ENCODE measurements around the gene NEMP2.
"Not testable (repeated sequence)": the region's sequence is repeated elsewhere in the genome, so short reads cannot be mapped to it uniquely, and the experiment has no call there.

NEMP2 gene

DNA sequence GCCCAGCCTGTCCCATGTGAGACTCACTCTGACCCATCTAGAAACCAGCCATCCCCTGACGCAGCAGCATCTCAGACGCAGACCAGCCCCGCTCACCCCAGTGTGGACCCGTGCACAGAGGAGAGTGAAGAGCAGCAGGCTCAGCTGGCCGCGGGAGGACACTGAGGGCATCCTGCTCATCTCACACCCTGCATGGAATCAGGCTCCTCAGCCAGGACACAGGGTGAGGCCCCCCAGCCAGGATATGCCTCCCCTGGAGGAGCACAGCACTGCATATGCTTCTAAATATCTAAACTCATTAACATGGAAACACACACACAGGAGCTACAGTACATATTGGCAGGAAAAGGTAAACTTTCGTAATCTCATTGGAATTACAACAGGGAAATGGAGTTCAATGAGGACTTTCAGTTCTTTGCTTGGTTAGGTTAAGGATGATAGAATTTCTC, 34.4 kb downstream of the NEMP2 start:
- no peak overlapping the region for H3K4me3 ChIP-seq (ENCODE audit: low read depth, low read length)
- no peaks in the 10 kb centered on the region for H3K27me3 ChIP-seq (ENCODE audit: control insufficient read depth, insufficient read depth, low read length)
- H3K9ac ChIP-seq, result no peak overlapping the region
- no peaks in the 10 kb centered on the region for H3K9me3 ChIP-seq (ENCODE audit: control insufficient read depth, low read length)
- TF ChIP-seq, protein P1, sequence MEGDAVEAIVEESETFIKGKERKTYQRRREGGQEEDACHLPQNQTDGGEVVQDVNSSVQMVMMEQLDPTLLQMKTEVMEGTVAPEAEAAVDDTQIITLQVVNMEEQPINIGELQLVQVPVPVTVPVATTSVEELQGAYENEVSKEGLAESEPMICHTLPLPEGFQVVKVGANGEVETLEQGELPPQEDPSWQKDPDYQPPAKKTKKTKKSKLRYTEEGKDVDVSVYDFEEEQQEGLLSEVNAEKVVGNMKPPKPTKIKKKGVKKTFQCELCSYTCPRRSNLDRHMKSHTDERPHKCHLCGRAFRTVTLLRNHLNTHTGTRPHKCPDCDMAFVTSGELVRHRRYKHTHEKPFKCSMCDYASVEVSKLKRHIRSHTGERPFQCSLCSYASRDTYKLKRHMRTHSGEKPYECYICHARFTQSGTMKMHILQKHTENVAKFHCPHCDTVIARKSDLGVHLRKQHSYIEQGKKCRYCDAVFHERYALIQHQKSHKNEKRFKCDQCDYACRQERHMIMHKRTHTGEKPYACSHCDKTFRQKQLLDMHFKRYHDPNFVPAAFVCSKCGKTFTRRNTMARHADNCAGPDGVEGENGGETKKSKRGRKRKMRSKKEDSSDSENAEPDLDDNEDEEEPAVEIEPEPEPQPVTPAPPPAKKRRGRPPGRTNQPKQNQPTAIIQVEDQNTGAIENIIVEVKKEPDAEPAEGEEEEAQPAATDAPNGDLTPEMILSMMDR (IDR thresholded peaks at IDR 0.05), result no peak
- H3K4me1 ChIP-seq, result no peaks in the 10 kb centered on the region
- H3K36me3 ChIP-seq (ENCODE audit: control insufficient read depth, insufficient read depth, low read length), result no peaks in the 10 kb centered on the region
- no peak overlapping the region for H3K4me2 ChIP-seq (ENCODE audit: low read length)
- H2AFZ ChIP-seq, result no peak overlapping the region
- no peak overlapping the region for H3K27ac ChIP-seq
- H3K79me2 ChIP-seq, result no peaks in the 10 kb centered on the region

DNA sequence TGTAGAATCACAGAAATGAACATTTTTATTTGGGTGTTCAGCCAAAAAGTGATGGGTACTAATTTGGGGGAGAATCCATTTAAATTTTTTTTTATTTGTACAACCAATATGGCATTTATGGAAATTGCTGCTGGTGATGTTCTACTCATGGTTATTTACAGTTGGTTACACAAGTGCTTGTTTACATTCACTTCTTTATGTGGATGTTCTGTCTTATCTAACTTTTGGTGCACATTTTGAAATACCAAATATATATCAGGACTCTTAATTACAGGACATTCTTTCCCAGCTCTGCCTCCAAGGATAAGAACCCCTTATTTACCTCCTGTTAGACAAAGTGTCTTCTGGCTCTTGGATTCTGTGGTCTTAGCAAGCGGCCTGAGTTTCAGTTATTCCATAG, 35.2 kb downstream of the NEMP2 start:
- H3K27me3 ChIP-seq (ENCODE audit: control insufficient read depth, insufficient read depth, low read length), result no peaks in the 10 kb centered on the region
- H3K4me3 ChIP-seq (ENCODE audit: low read depth, low read length), result no peak overlapping the region
- TF ChIP-seq, protein P1 (IDR thresholded peaks at IDR 0.05), result no peak
- H3K79me2 ChIP-seq, result peaks cover 5% of the 10 kb centered on the region
- H3K4me1 ChIP-seq, result no peaks in the 10 kb centered on the region
- H3K9me3 ChIP-seq (ENCODE audit: control insufficient read depth, low read length), result no peaks in the 10 kb centered on the region
- no peak overlapping the region for H3K9ac ChIP-seq
- no peaks in the 10 kb centered on the region for H3K36me3 ChIP-seq (ENCODE audit: control insufficient read depth, insufficient read depth, low read length)
- no peak overlapping the region for H2AFZ ChIP-seq
- H3K4me2 ChIP-seq (ENCODE audit: low read length), result no peak overlapping the region
- no peak overlapping the region for H3K27ac ChIP-seq

DNA sequence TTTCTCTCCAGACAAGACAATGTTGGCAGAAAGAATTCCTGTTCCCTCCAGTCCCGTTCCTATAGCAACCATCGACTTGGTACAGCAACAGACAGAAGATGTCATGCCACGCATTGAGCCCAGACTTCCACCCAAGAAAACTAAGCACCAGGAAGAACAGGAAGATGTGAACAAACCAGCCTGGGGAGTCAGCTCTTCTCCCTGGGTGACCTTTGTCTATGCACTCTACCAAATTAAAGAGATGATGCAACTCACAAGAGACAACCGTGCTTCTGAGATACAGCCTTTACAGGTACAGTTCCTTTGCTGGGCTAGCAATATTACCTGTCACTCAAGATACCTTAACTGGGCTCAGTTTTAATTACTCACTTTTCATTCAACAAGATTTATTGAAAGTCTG, 37.1 kb downstream of the NEMP2 start:
- no peak overlapping the region for H3K4me2 ChIP-seq (ENCODE audit: low read length)
- no peaks in the 10 kb centered on the region for H3K9me3 ChIP-seq (ENCODE audit: control insufficient read depth, low read length)
- H3K27me3 ChIP-seq (ENCODE audit: control insufficient read depth, insufficient read depth, low read length), result no peaks in the 10 kb centered on the region
- H3K79me2 ChIP-seq, result peaks cover 5% of the 10 kb centered on the region
- no peaks in the 10 kb centered on the region for H3K4me1 ChIP-seq
- H3K36me3 ChIP-seq (ENCODE audit: control insufficient read depth, insufficient read depth, low read length), result no peaks in the 10 kb centered on the region
- no peak overlapping the region for H2AFZ ChIP-seq
- no peak overlapping the region for H3K4me3 ChIP-seq (ENCODE audit: low read depth, low read length)
- TF ChIP-seq, protein P1 (IDR thresholded peaks at IDR 0.05), result no peak
- no peak overlapping the region for H3K9ac ChIP-seq
- H3K27ac ChIP-seq, result no peak overlapping the region

DNA sequence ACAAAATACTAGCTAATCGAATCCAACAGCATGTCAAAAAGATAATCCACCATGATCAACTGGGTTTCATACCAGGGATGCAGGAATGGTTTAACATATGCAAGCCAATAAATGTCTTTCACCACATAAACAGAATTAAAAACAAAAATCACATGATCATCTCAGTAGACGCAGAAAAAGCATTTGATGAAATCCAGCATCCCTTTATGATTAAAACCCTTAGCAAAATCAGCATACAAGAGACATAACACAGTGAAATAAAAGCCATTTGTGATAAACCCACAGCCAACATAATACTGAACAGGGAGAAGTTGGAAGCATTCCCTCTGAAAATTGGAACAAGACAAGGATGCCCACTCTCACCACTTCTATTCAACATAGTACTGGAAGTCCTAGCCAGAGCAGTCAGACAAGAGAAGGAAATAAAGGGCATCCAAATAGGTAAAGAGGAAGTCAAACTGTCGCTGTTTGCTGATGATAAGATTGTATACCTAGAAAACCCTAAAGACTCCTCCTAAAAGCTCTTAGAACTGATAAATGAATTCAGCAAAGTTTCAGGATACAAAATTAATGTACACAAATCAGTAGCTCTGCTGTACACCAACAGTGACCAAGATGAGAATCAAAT, 39.8 kb downstream of the NEMP2 start:
- H2AFZ ChIP-seq; H3K4me2 ChIP-seq (ENCODE audit: low read length); H3K27ac ChIP-seq; H3K9ac ChIP-seq; H3K9me3 ChIP-seq (ENCODE audit: control insufficient read depth, low read length); H3K4me1 ChIP-seq; H3K79me2 ChIP-seq; H3K27me3 ChIP-seq (ENCODE audit: control insufficient read depth, insufficient read depth, low read length); H3K36me3 ChIP-seq (ENCODE audit: control insufficient read depth, insufficient read depth, low read length); H3K4me3 ChIP-seq (ENCODE audit: low read depth, low read length): not testable (repeated sequence)

DNA sequence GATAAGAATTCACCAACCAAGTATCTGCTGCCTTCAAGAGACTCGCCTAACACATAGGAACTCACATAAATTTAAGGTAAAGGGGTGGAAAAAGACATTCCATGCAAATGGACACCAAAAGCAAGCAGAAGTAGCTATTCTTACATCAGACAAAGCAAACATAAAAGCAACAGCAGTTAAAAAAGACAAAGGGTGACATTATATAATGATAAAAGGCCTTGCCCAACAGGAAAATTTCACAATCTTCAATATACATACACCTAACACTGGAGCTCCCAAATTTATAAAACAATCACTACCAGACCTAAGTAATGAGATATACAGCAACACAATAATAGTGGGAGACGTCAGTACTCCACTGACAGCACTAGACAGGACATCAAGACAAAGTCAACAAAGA, 41.4 kb downstream of the NEMP2 start:
- TF ChIP-seq, protein P1 (IDR thresholded peaks at IDR 0.05), result no peak
- H3K4me3 ChIP-seq (ENCODE audit: low read depth, low read length), result no peak overlapping the region
- H3K79me2 ChIP-seq, result peaks cover 9% of the 10 kb centered on the region
- no peak overlapping the region for H2AFZ ChIP-seq
- no peaks in the 10 kb centered on the region for H3K9me3 ChIP-seq (ENCODE audit: control insufficient read depth, low read length)
- no peaks in the 10 kb centered on the region for H3K36me3 ChIP-seq (ENCODE audit: control insufficient read depth, insufficient read depth, low read length)
- no peak overlapping the region for H3K9ac ChIP-seq
- H3K4me1 ChIP-seq, result no peaks in the 10 kb centered on the region
- no peaks in the 10 kb centered on the region for H3K27me3 ChIP-seq (ENCODE audit: control insufficient read depth, insufficient read depth, low read length)
- no peak overlapping the region for H3K4me2 ChIP-seq (ENCODE audit: low read length)
- H3K27ac ChIP-seq, result no peak overlapping the region

Measured in parathyroid adenoma (tissue), 2 donors.